GM21381 (cell line): ENCODE measurements around the gene AMY1A.
"Not testable (repeated sequence)": the region's sequence is repeated elsewhere in the genome, so short reads cannot be mapped to it uniquely, and the experiment has no call there.

Experiments used
- ATAC-seq: cut with Tn5 transposase; IDR thresholded peaks from one replicate; pipeline ENCODE4 v1.9.1; 2021; ENCODE audit warnings: mild to moderate bottlenecking, moderate library complexity; ENCODE audit not compliant: unreplicated experiment

The AMY1A gene

GRCh38 chr1:103655460-103655859 is at the start of gene AMY1A:
Gene AMY1A, plus strand, starts transcription at chr1:103655760. Its CDS starts 571 bp downstream, at chr1:103656331.
- ATAC-seq = not testable (repeated sequence)

GRCh38 chr1:103616362-103616761 is 39.2 kb upstream of the AMY1A start:
- ATAC-seq = no peak

- not testable (repeated sequence) for ATAC-seq
Observed at GRCh38 chr1:103616994-103617477, 38.5 kb upstream of the AMY1A start, which contains the start of gene AMY2A. Gene AMY2A, plus strand, starts transcription at chr1:103617427. Its CDS starts 14 bp downstream, at chr1:103617441.

- not testable (repeated sequence) for ATAC-seq
Observed at GRCh38 chr1:103627436-103627835, 28.1 kb upstream of the AMY1A start.

- not testable (repeated sequence) for ATAC-seq
Observed at GRCh38 chr1:103641194-103641593, 14.4 kb upstream of the AMY1A start.

- not testable (repeated sequence) for ATAC-seq
Observed at GRCh38 chr1:103643908-103644307, 11.7 kb upstream of the AMY1A start.

- ATAC-seq = not testable (repeated sequence)
Observed at GRCh38 chr1:103650305-103650704, 5.3 kb upstream of the AMY1A start.

GRCh38 chr1:103650889-103651288 is 4.7 kb upstream of the AMY1A start:
- ATAC-seq = not testable (repeated sequence)

- ATAC-seq = not testable (repeated sequence)
Observed at GRCh38 chr1:103654133-103654532, 1.4 kb upstream of the AMY1A start.

GRCh38 chr1:103676335-103676734 is 20.8 kb downstream of the AMY1A start:
- not testable (repeated sequence) for ATAC-seq

GRCh38 chr1:103696110-103696509 is 40.5 kb downstream of the AMY1A start, which contains the start of gene AMY1B:
Gene AMY1B, minus strand, starts transcription at chr1:103696210. Its CDS starts 571 bp downstream, at chr1:103695639.
- not testable (repeated sequence) for ATAC-seq

- not testable (repeated sequence) for ATAC-seq
Observed at GRCh38 chr1:103697430-103697829, 41.9 kb downstream of the AMY1A start.

GRCh38 chr1:103700669-103701068 is 45.1 kb downstream of the AMY1A start:
- ATAC-seq = not testable (repeated sequence)

GRCh38 chr1:103701256-103701655 is 45.7 kb downstream of the AMY1A start:
- ATAC-seq = not testable (repeated sequence)

- ATAC-seq = not testable (repeated sequence)
Observed at GRCh38 chr1:103707670-103708069, 52.1 kb downstream of the AMY1A start.

- ATAC-seq = not testable (repeated sequence)
Observed at GRCh38 chr1:103710381-103710780, 54.8 kb downstream of the AMY1A start.
